Astrocyte (in vitro differentiated cells and primary cell): ENCODE data around the gene TRDN.

ENCODE experiments used
- EZH2 ChIP-seq: IDR thresholded peaks from 2 replicates; pipeline ENCODE4 v1.6.1; 2012; ENCODE audit warnings: mild to moderate bottlenecking, low read length, inconsistent platforms; ENCODE audit not compliant: insufficient read depth
- TF ChIP-seq, protein P1 (sequence below): IDR thresholded peaks from 2 replicates; pipeline ENCODE4 v1.5.1; 2011; ENCODE audit warnings: low read depth, mild to moderate bottlenecking, inconsistent platforms, low read length, moderate library complexity; ENCODE audit not compliant: insufficient read depth

DNA sequence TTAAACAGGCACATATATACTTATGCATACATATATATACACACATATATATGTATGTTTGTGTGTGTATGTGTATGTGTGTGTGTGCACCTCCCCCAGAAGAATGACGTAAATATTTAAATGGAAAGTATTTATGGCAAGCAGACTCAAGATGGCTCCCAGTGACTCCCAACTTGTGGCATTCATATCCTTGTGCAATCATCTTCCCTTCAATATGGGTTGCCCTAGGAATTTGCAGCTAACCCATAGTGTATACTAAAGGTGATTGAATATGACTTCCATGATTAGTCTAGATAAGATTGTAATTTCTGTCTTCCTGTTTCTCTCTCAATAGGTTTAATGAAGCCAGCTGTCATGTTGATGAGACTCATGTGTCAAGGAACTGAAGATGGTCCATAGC, 127.6 kb downstream of the TRDN start:
- TF ChIP-seq, protein P1, sequence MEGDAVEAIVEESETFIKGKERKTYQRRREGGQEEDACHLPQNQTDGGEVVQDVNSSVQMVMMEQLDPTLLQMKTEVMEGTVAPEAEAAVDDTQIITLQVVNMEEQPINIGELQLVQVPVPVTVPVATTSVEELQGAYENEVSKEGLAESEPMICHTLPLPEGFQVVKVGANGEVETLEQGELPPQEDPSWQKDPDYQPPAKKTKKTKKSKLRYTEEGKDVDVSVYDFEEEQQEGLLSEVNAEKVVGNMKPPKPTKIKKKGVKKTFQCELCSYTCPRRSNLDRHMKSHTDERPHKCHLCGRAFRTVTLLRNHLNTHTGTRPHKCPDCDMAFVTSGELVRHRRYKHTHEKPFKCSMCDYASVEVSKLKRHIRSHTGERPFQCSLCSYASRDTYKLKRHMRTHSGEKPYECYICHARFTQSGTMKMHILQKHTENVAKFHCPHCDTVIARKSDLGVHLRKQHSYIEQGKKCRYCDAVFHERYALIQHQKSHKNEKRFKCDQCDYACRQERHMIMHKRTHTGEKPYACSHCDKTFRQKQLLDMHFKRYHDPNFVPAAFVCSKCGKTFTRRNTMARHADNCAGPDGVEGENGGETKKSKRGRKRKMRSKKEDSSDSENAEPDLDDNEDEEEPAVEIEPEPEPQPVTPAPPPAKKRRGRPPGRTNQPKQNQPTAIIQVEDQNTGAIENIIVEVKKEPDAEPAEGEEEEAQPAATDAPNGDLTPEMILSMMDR = no peak
- no peak for TF ChIP-seq EZH2
